GM12878 (cell line): ENCODE results near the gene COL23A1. TPM values are rescaled to one million over a fixed set of nuclear protein-coding genes. Genes with fewer than 3 reads are reported as not detected.

Experiments used
- ATAC-seq: fragments of 200-7000 bp; cut with Tn5 transposase; 3 replicates; pipeline ENCODE4 v1.9.1; 2020; ENCODE audit warnings: mild to moderate bottlenecking, moderate library complexity
- BruUV-seq: library from RNA; stranded (reverse); fragments of 400-500 nt; replicated peaks from 2 replicates; lab custom pipeline; 2021; lab: Mats Ljungman, UMichigan
- CTCF ChIA-PET: fragments of 300-600 bp; sonication (Branson Sonifier 250); formaldehyde crosslinking; extraction: SDS; loops from one replicate; lab custom pipeline; 2021; ENCODE audit warnings: inconsistent platforms; lab: Yijun Ruan, JAX
- POLR2A ChIA-PET: fragments of 350-600 bp; formaldehyde crosslinking; extraction: SDS; loops from one replicate; lab custom pipeline; 2021; ENCODE audit warnings: inconsistent platforms; lab: Charles Lee
- RAD21 ChIA-PET: fragments of 300-600 bp; sonication (Branson Sonifier 250); formaldehyde crosslinking; loops from one replicate; lab custom pipeline; 2023; ENCODE audit warnings: antibody characterized with exemption; ENCODE audit not compliant: unreplicated experiment; lab: Charles Lee
- SMC1A ChIA-PET: fragments of 300-600 bp; sonication (Branson Sonifier 250); formaldehyde crosslinking; loops from one replicate; lab custom pipeline; 2023; ENCODE audit not compliant: unreplicated experiment, uncharacterized antibody; lab: Charles Lee
- DNase-seq: peaks from one replicate; pipeline ENCODE4 v3.0.0-alpha.2; 2011; ENCODE audit warnings: low read depth, low spot score
- FAIRE-seq: peaks from 3 replicates; lab custom pipeline; 2011; peaks lifted over from hg19 to GRCh38; lab: Jason Lieb, UNC
- H2AFZ ChIP-seq: 2 replicates; pipeline ENCODE4 v1.6.0; 2011; ENCODE audit warnings: low read depth, low read length, control low read depth; ENCODE audit not compliant: control insufficient read depth
- H3K27ac ChIP-seq: 2 replicates; pipeline ENCODE4 v1.5.1; 2011; ENCODE audit warnings: control low read depth; ENCODE audit not compliant: control insufficient read depth, insufficient read depth
- H3K27me3 ChIP-seq, 2 experiments: replicated peaks in 1 of 2; 2 replicates each; pipeline versions ENCODE4 v1.6.0 to v1.6.1; 2011; ENCODE audit warnings: low read length in 1 of 2; ENCODE audit not compliant: control insufficient read depth in 2 of 2, insufficient read depth in 2 of 2
- H3K36me3 ChIP-seq, 2 experiments: 2 replicates each; pipeline ENCODE4 v1.5.1; 2011; ENCODE audit warnings: low read length in 1 of 2; ENCODE audit not compliant: control insufficient read depth in 2 of 2, insufficient read depth in 2 of 2
- H3K4me1 ChIP-seq: 2 replicates; pipeline ENCODE4 v1.6.1; 2011; ENCODE audit warnings: mild to moderate bottlenecking, low read length, moderate library complexity, mixed read lengths; ENCODE audit not compliant: control insufficient read depth, insufficient read depth
- H3K4me2 ChIP-seq: 2 replicates; pipeline ENCODE4 v1.6.0; 2011; ENCODE audit warnings: control low read depth; ENCODE audit not compliant: control insufficient read depth, insufficient read depth
- H3K4me3 ChIP-seq: fragments of 200-600 bp; sonication (generic); 2 replicates; pipeline ENCODE4 v1.5.1; 2016
- H3K79me2 ChIP-seq: 2 replicates; pipeline ENCODE4 v1.6.0; 2011; ENCODE audit warnings: low read length; ENCODE audit not compliant: control insufficient read depth, insufficient read depth
- H3K9ac ChIP-seq: 2 replicates; pipeline ENCODE4 v1.8.0; 2011; ENCODE audit warnings: low read length, control low read depth, mixed read lengths; ENCODE audit not compliant: control insufficient read depth, insufficient read depth
- H3K9me3 ChIP-seq: replicated peaks from 3 replicates; pipeline ENCODE4 v1.5.1; 2011; ENCODE audit warnings: mild to moderate bottlenecking, low read length; ENCODE audit not compliant: control insufficient read depth, insufficient read depth
- H4K20me1 ChIP-seq: 2 replicates; pipeline ENCODE4 v1.6.0; 2011; ENCODE audit not compliant: control insufficient read depth, insufficient read depth
- BMI1 ChIP-seq: fragments of 450-650 bp; IDR thresholded peaks from 2 replicates; pipeline ENCODE4 v1.6.1; 2016; ENCODE audit warnings: mild to moderate bottlenecking, moderate library complexity, borderline replicate concordance
- KDM1A ChIP-seq: fragments of 200-600 bp; sonication (generic); IDR thresholded peaks from 2 replicates; pipeline ENCODE4 v1.6.1; 2016; ENCODE audit warnings: borderline replicate concordance
- MEF2B ChIP-seq: fragments of 450-650 bp; IDR thresholded peaks from 2 replicates; pipeline ENCODE4 v1.6.1; 2018; ENCODE audit warnings: mild to moderate bottlenecking, moderate library complexity; ENCODE audit not compliant: partially characterized antibody, poor library complexity, severe bottlenecking
- NFYA ChIP-seq: IDR thresholded peaks from 2 replicates; pipeline ENCODE4 v1.6.1; 2011; ENCODE audit warnings: low read depth, mild to moderate bottlenecking, low read length, improper control_type of control experiment, borderline replicate concordance
- POLR2A ChIP-seq: IDR thresholded peaks from 2 replicates; pipeline ENCODE4 v1.6.1; 2011; ENCODE audit warnings: low read depth, mild to moderate bottlenecking, low read length
- PRDM15 ChIP-seq: fragments of 450-650 bp; formaldehyde crosslinking; IDR thresholded peaks from 2 replicates; pipeline ENCODE4 v1.4.0; 2020; ENCODE audit warnings: mild to moderate bottlenecking, moderate library complexity
- RBBP5 ChIP-seq: fragments of 200-600 bp; sonication (generic); conservative IDR thresholded peaks from 2 replicates; pipeline ENCODE4 v1.6.1; 2016
- RCOR1 ChIP-seq: conservative IDR thresholded peaks from 2 replicates; pipeline ENCODE4 v1.6.1; 2012; ENCODE audit warnings: low read depth, low read length, improper control_type of control experiment
- SMAD1 ChIP-seq: fragments of 450-650 bp; IDR thresholded peaks from 2 replicates; pipeline ENCODE4 v1.6.1; 2018; ENCODE audit warnings: mild to moderate bottlenecking, low read depth; ENCODE audit not compliant: partially characterized antibody
- SRF ChIP-seq, 2 experiments: IDR thresholded peaks; 2 replicates each; pipeline ENCODE4 v1.6.1; 2011; ENCODE audit warnings: low read depth in 2 of 2, low read length in 2 of 2, mild to moderate bottlenecking in 1 of 2, moderate library complexity in 1 of 2
- STAT1 ChIP-seq: fragments of 450-650 bp; conservative IDR thresholded peaks from 2 replicates; pipeline ENCODE4 v1.6.1; 2014; ENCODE audit warnings: antibody characterized with exemption, mild to moderate bottlenecking
- TCF3 ChIP-seq: IDR thresholded peaks from 2 replicates; pipeline ENCODE4 v1.6.1; 2012; ENCODE audit warnings: low read depth, mild to moderate bottlenecking, low read length, borderline replicate concordance; ENCODE audit not compliant: insufficient read depth
- TCF7 ChIP-seq: IDR thresholded peaks from 2 replicates; pipeline ENCODE4 v1.6.1; 2014; ENCODE audit warnings: antibody characterized with exemption, borderline replicate concordance
- USF2 ChIP-seq: IDR thresholded peaks from 2 replicates; pipeline ENCODE4 v1.6.1; 2011; ENCODE audit warnings: low read depth, low read length, improper control_type of control experiment, borderline replicate concordance
- ZBED1 ChIP-seq: IDR thresholded peaks from 2 replicates; pipeline ENCODE4 v1.6.1; 2016; ENCODE audit warnings: borderline replicate concordance
- ZNF592 ChIP-seq: fragments of 450-650 bp; IDR thresholded peaks from 2 replicates; pipeline ENCODE4 v1.6.1; 2017; ENCODE audit warnings: mild to moderate bottlenecking, moderate library complexity
- WGBS: methylation state at CpG from one replicate; pipeline ENCODE4 v1.1.6; 2016; ENCODE audit warnings: low lambda C conversion rate; ENCODE audit not compliant: insufficient replicate concordance, insufficient coverage; ENCODE audit errors: missing lambda C conversion rate; 5-methylcytosine and 5-hydroxymethylcytosine counted together
- in situ Hi-C: fragments of 300-500 bp; cut with MboI; formaldehyde crosslinking; loops from 9 replicates; pipeline ENCODE4 v1.14.3; 2018; ENCODE audit warnings: mixed read lengths
- intact Hi-C: fragments of 100-400 bp; cut with micrococcal nuclease; formaldehyde crosslinking; loops from one replicate; pipeline ENCODE4 v1.14.2; 2022; ENCODE audit not compliant: unreplicated experiment
- polyA plus RNA-seq, 11 experiments: library from polyadenylated mRNA; depleted of rRNA in 4 of 11; unstranded in 6 of 11; stranded (reverse) in 5 of 11; fragments of >200 nt; fragmentation: Nextera tagmentation in 4 of 11; fragmentation: Illumina TruSeq in 1 of 11; extraction: Ambion mirVana in 4 of 11; extraction: Trizol in 1 of 11; gene quantifications; 1 replicate in 1 of 11; 2 replicates in 10 of 11; pipeline versions ENCODE4 v1.2.1 to v1.2.3, GENCODE V29; 2011 to 2016; ENCODE audit warnings: inconsistent platforms in 2 of 11, missing spikeins in 2 of 11, low read depth in 1 of 11
- total RNA-seq, 4 experiments: library from RNA; depleted of rRNA in 3 of 4; stranded (reverse); fragments of >200 nt in 3 of 4; fragmentation: Illumina TruSeq in 1 of 4; extraction: Trizol in 1 of 4; gene quantifications; 2 replicates each; pipeline versions ENCODE4 v1.2.1 to v1.2.3, GENCODE V29; 2013 to 2021

The COL23A1 gene
- total and polyA plus RNA-seq, 10 of the 15 experiments (the other 5 are each of a cell fraction or from before 2014, with no cell fraction given): 0.03 to 0.83 (median 0.09) TPM; not detected in 5

GRCh38 chr5:178308541-178309092 lies 281.6 kb downstream of the COL23A1 start:
- RAD21 ChIA-PET: no interaction called here
- POLR2A ChIA-PET: no interaction called here
- H3K27me3 ChIP-seq: no peaks in the 10 kb centered on the region; a peak in 2 of 4 replicates
- no peak overlapping the region for H3K27ac ChIP-seq
- H3K79me2 ChIP-seq: no peaks in the 10 kb centered on the region
- SMC1A ChIA-PET: no interaction called here
- in situ Hi-C loops (no loop called here), intact Hi-C loops (no loop called here)
- no peak overlapping the region for H3K9ac ChIP-seq
- ATAC-seq: no peak
- FAIRE-seq: no peak
- no peaks in the 10 kb centered on the region for H3K4me1 ChIP-seq
- H3K36me3 ChIP-seq: no peaks in the 10 kb centered on the region
- H2AFZ ChIP-seq: no peak overlapping the region
- BruUV-seq: no TSS peak
- WGBS: 48% methylated on average over 18 of the region's 18 CpGs
- no peak for DNase-seq
- H3K4me2 ChIP-seq: no peak overlapping the region
- no peak overlapping the region for H3K4me3 ChIP-seq
- H3K9me3 ChIP-seq: no peaks in the 10 kb centered on the region
- CTCF ChIA-PET: no interaction called here
- H4K20me1 ChIP-seq: no peaks in the 10 kb centered on the region
- TF ChIP-seq ZBED1 (no peak), NFYA (no peak), RCOR1 (no peak), RBBP5 (no peak), TCF3 (no peak), STAT1 (no peak), BMI1 (no peak), ZNF592 (no peak), SRF (IDR thresholded peaks at IDR 0.05; ENCODE audit: low read depth in 2 of 2, low read length in 2 of 2) (no peak), USF2 (no peak), PRDM15 (CRISPR knock-in tag) (no peak), POLR2A (no peak), TCF7 (no peak), MEF2B (no peak), SMAD1 (no peak), KDM1A (no peak)
